ENCODE measurements around the gene PWWP2B. TPM values are rescaled to one million over a fixed set of nuclear protein-coding genes. Genes with fewer than 3 reads are reported as not detected.

PWWP2B gene
- total and polyA plus RNA-seq, 2 of the 8 experiments (the other 6 are each of a cell fraction or from before 2014, with no cell fraction given) = 5.3 to 10.8 TPM

DNA sequence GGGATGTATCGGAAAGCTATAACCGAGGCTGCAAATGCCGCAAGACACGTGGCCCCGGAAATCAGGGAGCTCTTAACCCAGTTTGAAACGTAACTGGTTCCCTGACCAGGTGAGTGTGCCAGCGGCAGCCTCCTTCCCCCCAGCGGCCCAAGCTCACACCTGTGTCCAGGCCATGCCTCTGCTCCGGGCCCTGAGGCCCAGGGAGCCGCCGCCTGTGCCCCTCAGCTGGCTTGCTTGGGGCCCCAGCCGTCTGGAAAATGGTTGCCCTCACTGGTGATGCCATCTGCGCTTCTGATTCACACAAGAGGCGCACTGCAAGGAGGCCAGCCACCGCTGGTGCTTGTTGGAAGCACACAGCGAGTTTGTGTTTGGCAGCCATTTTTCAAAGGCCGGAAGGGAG lies 9.2 kb downstream of the PWWP2B start (continued):
- TF ChIP-seq, protein P1, sequence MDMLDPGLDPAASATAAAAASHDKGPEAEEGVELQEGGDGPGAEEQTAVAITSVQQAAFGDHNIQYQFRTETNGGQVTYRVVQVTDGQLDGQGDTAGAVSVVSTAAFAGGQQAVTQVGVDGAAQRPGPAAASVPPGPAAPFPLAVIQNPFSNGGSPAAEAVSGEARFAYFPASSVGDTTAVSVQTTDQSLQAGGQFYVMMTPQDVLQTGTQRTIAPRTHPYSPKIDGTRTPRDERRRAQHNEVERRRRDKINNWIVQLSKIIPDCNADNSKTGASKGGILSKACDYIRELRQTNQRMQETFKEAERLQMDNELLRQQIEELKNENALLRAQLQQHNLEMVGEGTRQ (IDR thresholded peaks at IDR 0.05; ENCODE audit: low read length) = no peak
- no peak for TF ChIP-seq CEBPB (IDR thresholded peaks at IDR 0.05; ENCODE audit: low read depth, low read length)
- no peak for TF ChIP-seq GABPA (IDR thresholded peaks at IDR 0.05; ENCODE audit: borderline replicate concordance, insufficient read depth, low read length)
- no peak for TF ChIP-seq NRF1 (IDR thresholded peaks at IDR 0.05; ENCODE audit: low read depth, low read length)
- no peak for TF ChIP-seq RFX5 (IDR thresholded peaks at IDR 0.05; ENCODE audit: borderline replicate concordance, low read depth, low read length)
- no peak for TF ChIP-seq CBX5 (IDR thresholded peaks at IDR 0.05; ENCODE audit: low read depth, low read length)
- TF ChIP-seq SP2 (IDR thresholded peaks at IDR 0.05; ENCODE audit: low read length) = no peak
- TF ChIP-seq TCF12 (IDR thresholded peaks at IDR 0.05; ENCODE audit: low read depth, low read length) = no peak

All from H1 (cell line).